GM18517 (cell line): ENCODE measurements around the gene FOXJ1.

ENCODE experiments used
- ATAC-seq: cut with Tn5 transposase; IDR thresholded peaks from one replicate; pipeline ENCODE4 v1.9.1; 2021; ENCODE audit warnings: mild to moderate bottlenecking, moderate library complexity; ENCODE audit not compliant: unreplicated experiment

The FOXJ1 gene

GRCh38 chr17:76142585-76143041 is 1.6 kb upstream of the FOXJ1 start:
- no peak for ATAC-seq

GRCh38 chr17:76142039-76142584 is 1.1 kb upstream of the FOXJ1 start:
- no peak for ATAC-seq

GRCh38 chr17:76140661-76141211 is 309 bp downstream of the FOXJ1 start:
- ATAC-seq = no peak

GRCh38 chr17:76139801-76140660 is 1.0 kb downstream of the FOXJ1 start:
- ATAC-seq = no peak

GRCh38 chr17:76138896-76139752 is 1.9 kb downstream of the FOXJ1 start:
- ATAC-seq = no peak

GRCh38 chr17:76138234-76138895 is 2.7 kb downstream of the FOXJ1 start:
- no peak for ATAC-seq

GRCh38 chr17:76137351-76138233 is 3.5 kb downstream of the FOXJ1 start:
- ATAC-seq = no peak

GRCh38 chr17:76137001-76137350 is 4.1 kb downstream of the FOXJ1 start:
- ATAC-seq = no peak

- ATAC-seq = no peak
Observed at GRCh38 chr17:76136276-76137000, 4.6 kb downstream of the FOXJ1 start.

GRCh38 chr17:76135810-76136188 is 5.2 kb downstream of the FOXJ1 start:
- ATAC-seq = no peak

GRCh38 chr17:76134911-76135809 is 5.9 kb downstream of the FOXJ1 start:
- no peak for ATAC-seq

GRCh38 chr17:76132574-76133338 is 8.3 kb downstream of the FOXJ1 start:
- ATAC-seq = no peak

- no peak for ATAC-seq
Observed at GRCh38 chr17:76131692-76132573, 9.1 kb downstream of the FOXJ1 start.

- ATAC-seq = no peak
Observed at GRCh38 chr17:76131051-76131691, 9.9 kb downstream of the FOXJ1 start.

- ATAC-seq = no peak
Observed at GRCh38 chr17:76130473-76130872, 10.6 kb downstream of the FOXJ1 start.

GRCh38 chr17:76125922-76126321 is 15.1 kb downstream of the FOXJ1 start:
- no peak for ATAC-seq
